ENCODE results near the gene CEBPZOS.

CEBPZOS gene

GRCh38 chr2:37244017-37244416 lies 47.7 kb downstream of the CEBPZOS start:
- no peak for DNase-seq

DNA sequence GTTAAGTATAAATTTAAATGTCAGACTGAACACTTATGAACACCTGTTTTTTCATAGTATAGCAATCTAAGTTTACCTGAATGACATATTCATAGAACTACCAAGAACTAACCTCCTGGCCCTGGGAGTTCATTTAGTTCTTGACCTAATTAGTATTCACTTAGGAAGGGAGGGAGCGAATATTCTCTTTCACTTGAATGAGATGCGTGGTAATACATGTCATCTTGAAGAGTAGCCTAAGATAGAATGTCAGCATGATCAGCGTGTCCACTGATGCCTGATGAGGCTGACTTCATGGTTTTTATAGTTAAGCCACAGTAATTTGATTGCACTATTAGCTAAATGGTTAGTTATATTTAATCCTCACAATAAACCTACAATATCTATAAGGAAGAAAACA lies 48.5 kb downstream of the CEBPZOS start:
- no peak for DNase-seq

DNA sequence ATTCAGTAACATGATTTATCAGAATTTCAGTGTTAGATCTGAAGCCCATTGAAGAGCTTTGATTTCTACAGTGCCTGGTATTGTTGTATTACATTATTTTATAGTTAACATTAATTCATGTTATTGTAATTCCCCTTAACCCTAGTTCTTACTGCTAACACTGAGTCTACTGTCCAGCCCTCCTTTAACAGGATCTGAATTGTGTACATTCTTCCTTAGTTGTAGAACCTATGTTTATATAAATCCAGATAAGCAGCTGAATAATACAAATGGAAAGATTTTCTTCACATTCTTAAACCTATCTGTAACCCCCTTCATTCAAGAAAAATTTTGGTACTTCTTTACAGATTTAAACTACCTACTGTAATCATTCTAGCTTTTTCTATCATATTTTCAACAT lies 49.9 kb downstream of the CEBPZOS start:
- no peak for DNase-seq

DNA sequence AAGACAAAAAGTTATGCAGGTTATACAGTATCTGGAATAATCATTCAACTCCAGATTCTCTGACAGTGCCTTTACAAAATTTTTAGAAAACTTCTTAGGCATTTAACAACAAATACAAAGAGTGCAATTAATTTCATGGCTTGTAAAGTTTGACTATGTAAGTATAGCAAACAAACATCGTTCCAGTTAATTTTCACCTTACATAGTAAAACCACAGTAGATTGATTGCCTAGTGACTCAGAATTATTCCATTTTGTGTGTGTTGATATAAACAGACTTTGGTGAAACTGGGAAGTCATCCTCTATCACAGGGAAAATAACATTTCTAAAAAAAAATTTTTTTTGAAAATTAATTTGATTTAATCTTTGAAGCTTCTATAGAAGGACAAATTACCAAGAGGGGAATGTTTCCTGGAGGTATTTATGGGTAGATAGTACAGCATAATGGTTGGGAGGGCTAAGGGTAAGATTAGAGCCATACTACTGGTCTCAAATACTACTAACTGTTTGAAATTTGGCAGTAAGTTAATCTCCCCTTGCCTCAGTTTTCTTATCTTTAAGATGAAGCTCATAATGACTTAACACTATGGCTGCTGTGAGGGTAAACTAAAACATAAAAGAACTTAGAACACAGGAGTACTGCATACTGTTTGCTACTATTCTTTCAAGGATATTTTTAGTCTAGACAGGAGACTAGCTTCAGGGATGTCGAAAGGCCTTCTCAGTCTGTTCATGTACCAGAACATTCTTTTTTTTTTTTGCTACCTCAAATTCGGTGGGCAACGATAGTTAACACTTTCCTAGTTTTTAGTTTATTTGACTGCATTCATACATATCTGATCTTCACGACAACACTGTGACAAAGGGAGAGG lies 54.8 kb downstream of the CEBPZOS start:
- no peak for DNase-seq

Measured in bone marrow (tissue), 2 donors.